ENCODE results near the gene TNNT1. TPM values are rescaled to one million over a fixed set of nuclear protein-coding genes. Genes with fewer than 3 reads are reported as not detected.
"Not testable (repeated sequence)": the region's sequence is repeated elsewhere in the genome, so short reads cannot be mapped to it uniquely, and the experiment has no call there.

TNNT1 gene
- total RNA-seq, 1 experiment from 2014 or later: 23.9 TPM

DNA sequence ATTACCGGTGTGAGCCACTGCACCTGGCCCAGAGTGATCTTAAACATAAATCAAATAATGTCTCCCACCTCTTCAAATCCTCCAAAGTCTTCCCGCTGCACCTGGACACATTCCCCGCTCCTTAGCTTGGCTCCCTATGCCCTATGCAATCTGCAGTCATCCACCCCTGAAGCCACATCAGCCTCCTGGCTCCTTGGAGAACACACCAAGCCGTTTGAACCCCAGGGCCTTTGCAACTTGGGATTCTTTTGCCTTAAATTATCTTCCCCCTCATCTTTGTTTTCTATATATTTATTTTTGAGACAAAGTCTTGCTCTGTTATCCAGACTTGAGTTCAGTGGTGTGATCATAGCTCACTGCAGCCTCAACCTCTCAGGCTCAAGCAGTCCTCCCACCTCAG lies 20.1 kb upstream of the TNNT1 start:
- DNase-seq (ENCODE audit: low read depth): no peak

DNA sequence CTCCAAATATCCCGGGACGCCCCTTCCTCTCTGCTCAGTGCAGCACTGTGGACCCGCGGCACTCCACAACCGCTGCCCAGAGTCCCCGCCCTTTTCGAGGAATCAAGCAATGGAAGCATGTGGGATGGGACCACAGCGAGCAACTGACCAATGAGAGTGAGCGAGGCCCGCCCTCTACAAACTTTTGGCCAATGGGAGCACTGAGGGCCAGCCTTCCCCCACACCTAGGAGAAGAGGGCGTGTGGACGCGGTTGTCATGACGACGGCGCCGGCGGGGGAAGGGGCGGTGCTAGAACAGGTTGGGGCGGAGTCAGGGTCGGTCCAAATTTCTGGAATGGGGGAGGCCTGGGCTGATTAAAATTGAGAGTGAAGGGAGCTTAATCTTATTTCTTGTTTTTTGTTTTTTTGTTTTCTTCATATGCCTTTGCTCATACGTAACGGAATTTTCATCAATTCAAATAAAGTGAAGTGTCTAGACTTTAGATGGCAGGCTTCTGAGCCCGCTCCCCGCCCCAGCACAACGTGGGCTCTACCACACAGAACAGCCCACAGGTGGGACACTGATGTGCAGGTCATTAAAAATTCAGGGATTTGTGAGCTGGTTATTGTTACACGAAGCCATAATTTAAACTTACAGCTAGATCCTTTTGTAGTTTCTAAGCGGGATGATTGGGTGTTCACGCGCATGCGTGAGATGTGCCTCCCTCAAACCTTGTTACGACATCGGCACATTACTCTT lies 17.7 kb upstream of the TNNT1 start, which contains the start of gene DNAAF3:
TSS of gene DNAAF3 (minus strand) at position 84 of the 739 bp plus-strand sequence. CDS start 200 bp downstream, outside the sequence.
- DNase-seq (ENCODE audit: low read depth): peak; percentile 99

DNA sequence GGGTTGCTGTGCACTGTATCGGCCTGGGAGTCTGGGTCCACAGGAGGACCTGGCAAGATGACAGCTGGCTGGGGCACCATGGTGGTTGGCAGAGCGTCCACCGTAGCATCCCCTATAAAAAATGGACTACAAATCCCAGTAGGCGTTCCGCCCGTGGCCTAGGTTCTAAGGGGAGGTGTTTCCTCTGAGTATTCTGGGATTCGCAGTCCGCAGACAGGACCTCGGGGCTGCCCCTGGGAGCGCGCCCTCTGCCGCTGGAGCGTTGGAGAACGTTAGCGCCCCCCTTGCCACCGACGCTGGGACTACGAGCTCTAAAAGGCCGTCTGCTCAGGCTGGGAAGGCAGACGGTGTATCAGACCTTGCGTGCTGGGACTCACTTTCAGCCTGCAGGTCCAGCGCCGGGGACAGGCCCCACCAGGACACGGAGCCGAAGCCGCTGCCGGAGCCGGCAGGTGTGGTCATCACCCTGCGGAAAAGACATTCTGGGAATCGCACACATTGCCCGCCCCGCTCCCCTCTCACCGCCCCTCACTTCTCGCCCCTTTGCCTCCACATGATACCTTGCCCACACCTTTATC lies 17.0 kb upstream of the TNNT1 start:
- peak; percentile 90 for DNase-seq (ENCODE audit: low read depth)

DNA sequence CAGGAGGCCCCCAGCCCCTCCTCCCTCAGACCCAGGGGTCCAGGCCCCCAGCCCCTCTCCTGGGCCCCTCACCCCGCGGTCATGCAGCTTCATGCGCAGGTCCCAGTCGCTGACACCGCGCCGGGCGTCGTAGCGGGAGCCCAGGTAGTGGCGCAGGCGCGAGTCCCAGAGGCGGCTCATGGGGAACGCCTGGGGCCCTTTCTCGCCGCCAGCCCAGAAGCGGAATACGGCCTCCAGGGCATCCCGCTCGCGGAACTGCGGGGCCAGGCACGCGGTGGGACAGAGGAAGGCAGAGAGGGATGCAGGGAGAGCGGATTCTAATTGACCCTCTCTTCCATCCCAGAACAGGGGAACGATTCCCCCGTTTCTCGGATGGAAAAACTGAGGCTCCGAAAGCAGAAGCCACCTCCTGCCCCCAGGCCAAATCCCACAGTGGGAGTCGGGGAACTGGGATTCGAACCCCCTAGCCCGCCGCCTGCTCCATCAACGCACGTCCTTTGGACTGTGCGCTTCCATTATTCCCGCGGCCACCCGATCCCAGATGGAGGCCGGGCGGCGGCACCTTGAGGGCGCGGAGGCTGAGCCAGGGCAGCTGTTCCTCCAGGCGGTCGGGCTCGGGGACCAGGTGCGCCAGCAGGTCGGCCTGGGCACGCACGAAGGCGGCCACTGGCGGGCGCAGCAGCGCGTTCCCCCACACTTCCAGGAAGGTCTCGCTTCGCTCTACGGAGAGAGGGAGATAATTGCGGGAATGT lies 12.7 kb upstream of the TNNT1 start:
- no peak for DNase-seq (ENCODE audit: low read depth)

DNA sequence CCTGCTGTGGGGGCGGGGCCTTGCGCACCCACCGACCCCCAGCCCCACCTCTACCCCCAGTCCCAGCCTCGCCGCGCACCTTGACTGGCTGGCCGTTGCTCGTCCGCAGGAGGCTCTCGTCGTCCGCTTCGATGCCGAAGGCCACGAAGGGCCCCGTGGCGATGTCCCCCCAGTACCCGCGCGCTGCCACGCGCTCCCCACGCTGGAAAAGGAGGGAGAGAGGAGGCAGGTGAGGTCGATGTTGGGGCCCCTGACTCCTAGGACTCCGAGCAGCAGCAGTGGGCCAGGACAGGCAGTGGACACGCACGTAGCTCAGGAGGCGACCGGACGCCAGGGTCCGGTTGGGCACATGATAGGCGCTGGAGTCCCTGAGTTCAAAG lies 12.0 kb upstream of the TNNT1 start:
- DNase-seq (ENCODE audit: low read depth): no peak

DNA sequence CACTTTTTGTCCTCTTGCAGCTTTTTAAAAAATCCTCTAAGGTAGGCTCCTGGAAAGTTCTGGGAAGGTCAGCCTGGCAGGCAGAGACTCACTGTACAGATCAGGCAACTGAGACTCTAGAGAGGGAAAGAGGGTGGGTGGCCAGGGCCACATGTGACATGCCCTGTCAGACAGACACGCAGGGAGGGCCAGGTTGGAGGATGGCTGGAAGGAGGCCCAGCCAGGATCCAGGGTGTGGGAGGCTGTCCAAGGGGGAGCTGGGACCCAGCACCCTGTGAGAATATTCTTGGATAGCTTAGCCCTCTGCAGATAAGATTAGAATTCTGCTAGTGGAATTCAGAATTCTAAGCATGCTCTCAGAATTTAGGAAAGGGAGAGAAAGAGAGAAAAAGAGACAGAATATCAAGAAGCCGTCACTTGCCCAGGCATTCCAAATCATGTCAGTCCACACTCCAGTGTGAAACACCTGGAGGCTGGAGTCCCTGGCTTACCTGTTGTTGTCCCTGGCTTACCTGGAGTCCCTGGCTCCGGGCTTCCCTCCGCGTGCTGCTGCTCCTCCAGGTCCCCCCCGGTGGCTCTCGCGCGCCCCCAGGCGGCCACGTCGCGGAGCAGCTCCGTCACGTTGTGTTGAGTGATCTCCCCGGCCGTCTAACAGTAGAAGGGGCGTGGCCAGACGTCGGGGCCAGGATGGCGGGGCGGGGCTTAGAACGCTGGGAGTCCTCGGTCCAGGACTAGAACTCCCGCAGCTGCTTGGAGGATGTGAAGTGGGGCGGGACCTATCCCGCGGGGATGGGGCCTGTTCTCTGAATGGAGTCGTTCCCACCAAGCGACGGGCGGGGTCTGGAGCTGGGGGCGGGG lies 11.4 kb upstream of the TNNT1 start:
- peak; percentile 95 for DNase-seq (ENCODE audit: low read depth)

DNA sequence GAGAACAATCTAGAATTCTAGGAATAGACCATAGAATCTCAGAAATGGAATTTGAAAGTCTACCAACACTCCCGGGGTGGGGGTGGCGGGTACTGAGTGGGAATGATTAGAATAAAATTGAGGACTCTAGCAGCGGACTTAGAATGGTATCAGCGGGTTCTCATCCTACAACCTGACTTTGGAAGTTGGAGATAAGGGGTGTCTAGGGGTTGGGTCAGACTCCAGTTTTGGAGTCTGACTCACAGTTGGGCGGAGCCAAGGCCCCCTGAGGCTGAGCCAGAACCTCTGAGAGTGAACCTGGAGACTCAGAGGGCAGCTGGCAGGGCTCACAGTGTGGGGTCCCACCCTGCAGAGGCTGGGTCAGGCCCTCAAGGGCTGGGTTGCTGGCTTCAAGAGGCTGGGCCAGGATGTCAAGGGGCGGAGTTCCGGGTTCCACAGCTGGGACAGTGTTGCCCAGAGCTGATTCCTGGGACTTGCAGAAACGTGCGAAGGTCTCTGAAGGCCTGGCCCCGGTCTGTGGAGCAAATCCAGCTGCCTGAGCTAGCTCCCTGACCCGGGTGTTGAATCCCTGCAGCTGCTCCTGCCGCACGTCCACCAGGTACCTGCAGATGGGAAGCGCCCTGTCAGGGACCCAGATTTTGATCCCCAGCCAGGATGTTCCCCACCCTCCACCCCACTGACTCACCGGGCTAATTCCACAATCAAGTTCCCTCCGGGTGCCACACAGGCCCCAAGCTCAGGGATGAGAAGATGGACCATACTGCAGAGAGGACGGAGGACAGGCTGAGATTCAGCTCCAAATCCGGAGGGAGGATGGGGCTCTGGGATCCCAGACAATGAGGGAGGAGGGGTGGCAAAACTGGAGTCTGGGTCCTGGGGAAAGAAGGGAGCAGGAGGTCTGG lies 10.1 kb upstream of the TNNT1 start:
- peak; percentile 92 for DNase-seq (ENCODE audit: low read depth)

DNA sequence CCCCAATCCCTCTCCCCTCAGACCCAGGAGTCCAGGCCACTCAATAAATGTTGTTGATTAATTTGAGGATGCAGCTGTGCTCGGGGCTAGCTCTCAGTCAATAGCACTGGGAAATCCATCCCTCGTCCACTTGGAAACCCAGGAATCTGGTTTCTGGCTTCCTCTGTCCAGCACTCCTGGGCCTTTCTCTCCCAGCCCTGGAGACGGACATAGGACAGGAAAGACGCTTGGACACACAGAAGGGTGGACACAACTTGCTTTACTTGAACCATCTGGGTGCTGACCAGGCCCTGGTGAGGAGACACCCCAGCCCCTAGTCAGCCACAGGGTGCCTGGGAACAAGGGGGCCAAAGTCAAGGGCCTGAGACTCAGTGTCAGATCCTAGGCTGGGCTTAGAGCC lies 9.4 kb upstream of the TNNT1 start:
- no peak for DNase-seq (ENCODE audit: low read depth)

DNA sequence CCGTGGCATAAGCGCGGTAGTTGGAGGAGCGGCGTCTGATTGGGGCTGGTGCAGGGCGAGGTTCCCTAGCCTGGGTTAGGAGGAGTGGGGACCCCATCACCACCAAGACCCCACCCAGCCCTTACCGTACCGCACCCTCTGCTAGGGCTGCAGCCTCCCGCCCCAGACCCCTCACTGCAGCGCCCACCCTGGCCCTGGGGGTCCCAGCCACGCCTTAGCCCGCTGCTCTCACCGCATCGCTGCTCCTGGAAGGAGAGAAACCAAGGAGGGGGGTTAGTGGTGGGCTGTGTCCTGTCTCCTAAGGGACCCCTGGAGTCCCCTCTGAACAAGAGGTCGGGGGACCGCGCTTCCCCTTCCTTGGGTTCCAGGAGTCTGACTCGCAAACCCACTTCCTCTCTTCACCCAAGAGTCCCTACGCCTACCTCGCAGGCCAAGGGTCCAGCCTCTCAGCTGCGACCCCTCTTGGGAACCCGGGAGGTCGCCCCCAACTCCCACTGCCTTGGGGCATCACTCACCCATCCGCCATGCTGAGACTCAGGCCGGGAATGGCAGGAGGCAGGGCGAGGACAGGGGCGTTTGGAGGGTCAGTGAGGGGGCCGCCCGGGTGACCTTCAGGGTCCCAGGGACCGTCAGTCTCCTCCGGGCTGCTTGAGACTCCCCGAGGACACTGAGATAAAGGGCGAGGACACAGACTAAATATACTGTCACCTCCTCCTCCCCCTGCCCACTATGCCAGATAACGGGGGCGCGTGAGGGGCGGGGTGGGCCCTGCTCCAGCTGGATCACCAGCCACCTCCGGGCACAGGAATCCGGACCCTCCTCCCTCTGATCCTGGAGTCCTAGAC lies 8.3 kb upstream of the TNNT1 start, which contains the start of gene TNNI3:
TSS of gene TNNI3 (minus strand) at position 669 of the 845 bp plus-strand sequence. CDS start at position 526, 143 bp downstream.
- DNase-seq (ENCODE audit: low read depth): no peak

DNA sequence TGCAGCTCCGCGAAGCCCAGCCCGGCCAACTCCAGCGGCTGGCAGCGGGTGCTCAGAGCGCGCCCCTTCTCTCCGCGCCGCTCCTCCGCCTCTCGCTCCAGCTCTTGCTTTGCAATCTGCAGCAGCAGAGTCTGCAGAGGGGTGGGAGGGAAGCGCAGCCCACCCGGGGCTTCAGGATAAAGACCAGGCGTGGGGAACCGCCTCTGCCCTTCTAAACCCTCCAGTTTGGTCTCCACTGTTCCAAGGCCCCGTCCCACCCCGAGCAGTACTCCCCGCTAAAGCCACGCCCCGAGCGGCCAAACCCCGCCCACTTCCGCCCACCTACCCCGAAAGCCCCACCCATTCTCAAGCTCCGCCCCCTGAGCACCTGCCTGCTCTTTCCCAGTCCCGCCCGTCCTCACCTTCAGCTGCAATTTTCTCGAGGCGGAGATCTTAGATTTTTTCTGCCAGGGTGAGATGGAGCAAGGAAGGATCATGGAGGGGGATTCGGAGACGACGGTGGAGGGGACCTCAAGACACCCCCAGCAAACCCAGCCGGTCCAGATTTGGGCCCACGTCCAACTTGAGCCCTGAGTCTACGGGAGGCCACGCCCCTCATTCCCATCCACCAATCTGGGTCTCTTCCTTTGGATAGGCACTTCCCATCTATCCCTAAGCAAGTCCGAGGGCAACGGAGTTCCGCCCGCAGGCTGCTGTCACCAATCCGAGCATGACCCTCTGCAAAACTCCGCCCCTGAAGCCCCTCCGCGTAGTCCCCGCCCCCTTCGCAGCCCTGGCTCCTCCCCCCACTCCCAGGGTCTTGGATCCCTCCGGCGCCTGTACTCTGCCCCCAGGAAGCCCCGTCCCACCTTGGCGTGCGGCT lies 7.4 kb upstream of the TNNT1 start:
- peak; percentile 63 for DNase-seq (ENCODE audit: low read depth)

DNA sequence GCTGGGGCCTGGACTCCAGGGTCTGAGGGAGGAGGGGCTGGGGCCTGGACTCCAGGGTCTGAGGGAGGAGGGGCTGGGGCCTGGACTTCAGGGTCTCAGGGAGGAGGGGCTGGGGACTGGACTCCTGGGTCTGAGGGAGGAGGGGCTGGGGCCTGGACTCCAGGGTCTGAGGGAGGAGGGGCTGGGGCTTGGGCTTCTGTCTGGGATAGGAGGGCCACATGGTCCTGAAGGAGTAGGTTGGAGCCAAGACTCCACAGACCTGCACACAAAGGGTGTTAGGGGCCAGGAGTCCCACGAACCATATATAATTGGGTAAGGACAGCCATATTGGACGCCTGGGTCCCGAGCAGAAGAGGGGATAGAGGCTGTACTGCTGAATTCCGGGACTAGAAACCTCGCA lies 6.8 kb upstream of the TNNT1 start:
- not testable (repeated sequence) for DNase-seq (ENCODE audit: low read depth)

DNA sequence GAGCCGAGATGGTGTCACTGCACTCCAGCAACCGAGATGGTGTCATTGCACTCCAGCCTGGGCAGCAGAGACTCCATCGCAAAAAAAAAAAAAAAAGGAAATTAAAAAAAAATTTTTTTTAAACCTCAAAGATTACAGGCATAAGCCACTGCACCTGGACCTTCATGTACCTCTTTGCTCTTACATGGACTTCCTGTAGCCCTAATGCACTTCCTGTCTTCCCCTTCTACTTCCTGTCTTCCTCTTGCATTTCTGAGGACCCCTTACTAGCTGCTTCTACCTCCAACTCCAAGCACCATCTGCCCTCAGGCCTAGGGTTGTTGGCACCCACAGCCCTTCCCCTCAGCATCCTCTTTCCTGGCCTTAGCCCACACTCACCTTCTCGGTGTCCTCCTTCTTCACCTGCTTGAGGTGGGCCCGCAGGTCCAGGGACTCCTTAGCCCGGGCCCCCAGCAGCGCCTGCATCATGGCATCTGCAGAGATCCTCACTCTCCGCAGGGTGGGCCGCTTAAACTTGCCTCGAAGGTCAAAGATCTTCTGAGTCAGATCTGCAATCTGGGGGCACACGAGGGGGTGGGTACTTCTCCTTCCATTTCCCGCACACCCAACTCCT lies 4.8 kb upstream of the TNNT1 start:
- no peak for DNase-seq (ENCODE audit: low read depth)

DNA sequence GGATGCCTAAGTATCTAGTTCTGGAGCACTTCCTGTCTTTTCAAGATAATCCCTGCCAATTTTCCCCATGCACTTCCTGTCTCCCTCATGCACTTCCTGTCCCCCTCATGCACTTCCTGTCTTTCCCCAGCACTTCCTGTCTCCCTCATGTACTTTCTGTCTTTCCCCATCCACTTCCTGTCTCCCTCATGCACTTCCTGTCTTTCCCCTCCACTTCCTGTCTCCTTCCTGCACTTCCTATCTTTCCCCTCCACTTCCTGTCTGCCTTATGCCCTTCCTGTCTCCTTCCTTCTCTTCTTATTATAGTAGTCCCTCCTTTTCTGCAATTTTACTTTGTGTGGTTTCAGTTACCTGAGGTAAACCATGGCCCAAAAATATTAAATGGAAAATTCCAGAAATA lies 3.0 kb upstream of the TNNT1 start:
- DNase-seq (ENCODE audit: low read depth): no peak

DNA sequence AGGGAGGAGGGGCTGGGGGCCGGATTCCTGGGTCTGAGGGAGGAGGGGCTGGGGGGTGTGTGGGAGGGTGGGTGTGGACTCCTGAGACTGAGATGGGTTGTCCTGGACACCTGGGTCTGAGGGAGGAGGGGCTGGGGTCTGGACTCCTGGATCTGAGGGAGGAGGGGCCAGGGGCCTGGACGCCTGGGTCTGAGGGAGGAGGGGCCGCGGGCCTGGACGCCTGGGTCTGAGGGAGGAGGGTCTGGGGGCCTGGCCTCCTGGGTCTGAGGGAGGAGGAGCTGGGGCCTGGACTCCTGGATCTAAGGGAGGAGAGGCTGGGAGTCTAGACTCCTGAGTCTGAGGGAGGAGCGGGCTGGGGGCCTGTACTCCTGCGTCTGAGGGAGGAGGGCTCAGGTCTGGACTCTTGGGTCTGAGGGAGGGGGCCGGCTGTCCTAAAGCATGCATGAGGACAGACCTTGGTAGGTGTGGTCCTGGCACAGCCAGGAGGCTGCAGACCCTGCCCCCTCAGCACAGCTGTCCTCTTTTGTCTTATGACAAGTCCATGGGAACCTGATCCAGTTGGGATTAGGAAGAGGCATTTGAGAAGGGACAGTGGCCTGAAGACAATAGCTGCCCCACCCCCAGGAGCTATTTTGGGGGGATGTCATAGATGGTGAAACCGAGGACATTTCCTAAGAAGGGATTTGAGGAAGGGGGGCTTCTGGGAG lies 1.3 kb downstream of the TNNT1 start:
- DNase-seq (ENCODE audit: low read depth): no peak

DNA sequence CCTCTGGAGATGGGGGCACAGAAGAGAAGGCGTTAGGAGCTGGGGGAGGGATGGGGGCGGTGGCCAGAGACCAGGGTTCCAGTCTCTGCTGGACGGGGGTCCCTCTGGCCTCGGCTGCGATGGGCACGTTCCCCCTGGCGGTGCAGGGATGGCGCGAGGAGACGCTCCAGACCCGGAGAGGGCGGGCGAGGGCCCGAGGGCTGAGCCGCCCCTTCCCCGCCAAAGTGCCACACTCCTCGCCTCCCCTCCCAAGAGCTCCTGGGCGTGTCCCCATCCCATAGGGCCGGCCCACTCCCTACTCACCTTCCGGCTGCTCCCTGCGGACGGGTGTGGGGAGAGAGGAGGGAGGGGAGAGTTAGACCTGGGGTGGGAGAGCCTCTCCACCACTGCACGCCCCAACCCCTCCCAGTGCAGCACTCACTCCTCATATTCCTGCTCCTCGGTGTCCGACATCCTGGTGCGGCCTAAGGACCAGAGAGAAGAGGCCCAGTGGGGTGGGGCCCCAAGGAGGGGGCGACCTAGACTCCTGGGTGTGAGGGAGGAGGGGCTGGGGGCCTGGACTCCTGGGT lies 2.2 kb downstream of the TNNT1 start:
- DNase-seq (ENCODE audit: low read depth): peak; percentile 79

DNA sequence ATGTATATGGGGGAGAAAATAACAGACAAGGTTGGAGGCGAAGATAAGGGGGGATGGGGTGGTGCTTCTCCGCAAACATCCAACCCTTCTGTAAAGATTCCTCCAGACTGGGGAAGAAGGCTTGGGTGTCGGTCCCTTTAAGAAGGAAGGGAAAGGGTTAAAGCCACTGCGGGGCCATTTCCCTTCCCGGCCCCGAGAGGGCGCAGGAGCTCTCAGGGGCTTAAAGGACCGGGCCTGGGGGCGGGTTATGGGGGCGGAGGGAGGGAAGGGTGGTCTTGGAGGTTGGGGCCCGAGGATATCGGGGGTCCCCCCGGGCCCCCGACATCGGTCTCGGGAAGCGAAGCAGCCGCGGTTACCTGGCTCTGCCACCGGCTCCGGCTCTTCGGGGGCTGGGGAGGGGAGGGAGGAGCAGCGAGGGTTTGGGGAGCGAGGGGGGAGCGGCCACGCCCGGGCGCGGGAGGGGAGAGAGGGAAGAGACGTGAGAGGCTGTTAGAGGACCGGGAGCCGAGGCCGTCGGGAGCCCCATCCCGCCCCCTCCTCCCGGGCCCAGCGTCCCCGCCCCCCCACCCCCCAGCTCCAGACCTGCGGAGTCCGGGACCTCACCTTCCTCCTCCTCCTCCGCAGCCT lies 2.8 kb downstream of the TNNT1 start:
- peak; percentile 68 for DNase-seq (ENCODE audit: low read depth)

DNA sequence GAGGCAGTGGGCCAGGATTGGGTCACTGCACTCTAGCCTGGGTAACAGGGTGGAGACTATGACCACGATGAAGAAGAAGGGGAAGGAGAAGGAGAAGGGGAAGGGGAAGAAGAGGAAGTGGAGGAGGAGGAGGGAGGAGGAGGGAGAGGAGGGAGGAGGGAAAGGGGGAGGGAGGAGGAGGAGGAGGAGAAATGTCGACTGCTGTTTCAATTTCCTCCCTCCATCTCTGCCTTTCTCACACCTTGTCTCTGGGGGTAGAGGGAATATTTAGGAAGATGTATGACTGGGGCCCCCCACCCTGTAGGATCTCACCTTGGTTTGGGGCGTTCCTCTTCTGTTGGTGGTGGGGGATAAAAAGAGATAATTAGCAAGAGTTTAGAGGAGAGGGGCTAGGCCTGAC lies 3.8 kb downstream of the TNNT1 start:
- no peak for DNase-seq (ENCODE audit: low read depth)

All from Daoy (cell line).